Stimulated activated CD4-positive, alpha-beta T cell treated with anti-CD3 and anti-CD28 coated beads, Interleukin-15, amount 100 ng/mL, for 1 hour (primary cell): ENCODE data around the gene OPRM1.

ENCODE experiments used
- DNase-seq, 2 donors: peaks; one replicate each; pipeline ENCODE4 v3.0.0-alpha.2; 2020; ENCODE audit warnings: low read depth in 1 of 2, low spot score in 1 of 2

Gene OPRM1

DNA sequence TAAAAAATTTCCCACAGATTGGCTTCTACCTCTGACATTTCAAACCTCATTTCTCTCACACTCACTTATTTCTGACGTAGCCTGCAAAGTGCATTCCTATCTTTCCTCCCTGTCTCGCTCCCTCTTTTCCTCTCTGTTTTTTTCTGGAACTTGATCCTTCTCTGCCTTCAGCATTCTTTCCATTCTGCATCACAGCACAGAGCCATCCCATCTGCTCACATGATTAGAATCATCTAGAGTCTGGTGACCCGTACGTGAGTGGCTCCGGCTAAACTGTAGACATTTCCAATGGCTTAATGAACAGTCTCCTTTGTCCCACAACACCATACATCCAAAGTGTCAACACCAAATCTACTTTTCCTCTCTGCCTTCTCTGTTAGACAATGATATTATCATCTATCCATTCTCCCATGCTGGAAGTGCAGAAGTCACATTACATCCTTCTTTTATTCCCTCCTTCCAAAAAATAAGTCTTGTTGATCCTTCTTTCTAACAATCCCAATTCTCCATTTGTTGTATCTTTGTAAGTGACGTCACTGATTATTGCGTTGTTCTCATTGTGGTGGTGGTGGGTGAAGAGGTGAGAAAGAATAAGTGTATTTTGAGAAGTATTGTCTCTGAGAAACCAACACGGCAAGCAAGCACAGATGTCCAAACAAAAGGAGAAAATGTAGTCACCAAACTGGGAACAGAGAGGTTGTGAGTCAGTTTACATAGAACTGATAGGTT, 41.6 kb downstream of the OPRM1 start:
- no peak for DNase-seq

DNA sequence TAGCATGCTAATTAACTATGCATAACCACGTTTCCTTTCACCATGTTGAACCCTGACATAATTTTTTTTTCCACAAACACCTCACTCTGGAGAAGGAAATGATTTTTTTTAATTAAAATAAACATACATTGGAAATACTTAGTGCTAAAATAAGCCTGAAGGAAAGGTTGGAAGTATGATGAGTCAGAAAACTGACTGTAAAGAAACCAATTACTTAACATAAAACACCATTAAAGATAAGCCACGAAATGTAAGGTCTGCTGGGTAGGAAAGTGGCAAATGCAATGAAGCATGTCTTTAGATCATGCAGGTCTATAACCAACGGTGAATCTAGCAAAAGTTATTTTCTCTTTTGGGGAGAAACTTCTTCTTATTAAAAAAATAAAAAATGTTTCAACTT, 47.5 kb downstream of the OPRM1 start:
- no peak for DNase-seq

DNA sequence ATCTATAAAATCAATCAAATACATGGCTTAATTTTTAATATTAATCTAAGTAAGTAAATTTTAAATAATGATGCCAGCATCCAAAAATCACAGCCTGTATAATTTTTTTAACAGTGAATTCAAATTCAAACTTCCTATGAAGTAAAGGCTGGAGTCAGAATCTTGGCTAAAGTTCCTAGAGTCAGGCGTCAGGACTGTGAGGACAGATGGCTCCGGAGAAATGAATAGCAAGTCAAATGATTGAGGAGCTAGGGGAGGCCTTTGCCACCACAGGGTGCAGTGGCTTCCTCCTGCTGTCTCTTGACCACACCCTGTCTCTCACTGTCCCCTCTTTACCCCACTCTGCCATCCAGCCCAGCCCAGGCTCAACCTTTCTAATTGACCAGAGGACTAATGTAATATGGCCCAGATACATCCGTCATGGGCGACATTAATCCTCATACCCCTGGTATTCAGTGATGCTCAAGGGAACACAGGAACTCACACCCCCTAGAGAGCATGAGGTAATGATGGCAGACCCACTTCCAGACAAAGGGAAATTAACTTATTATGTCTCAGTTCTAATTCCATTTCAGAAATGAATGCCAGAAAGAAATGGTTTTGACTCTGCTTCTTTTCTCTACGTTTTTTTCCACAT, 53.4 kb downstream of the OPRM1 start:
- DNase-seq: no peak

DNA sequence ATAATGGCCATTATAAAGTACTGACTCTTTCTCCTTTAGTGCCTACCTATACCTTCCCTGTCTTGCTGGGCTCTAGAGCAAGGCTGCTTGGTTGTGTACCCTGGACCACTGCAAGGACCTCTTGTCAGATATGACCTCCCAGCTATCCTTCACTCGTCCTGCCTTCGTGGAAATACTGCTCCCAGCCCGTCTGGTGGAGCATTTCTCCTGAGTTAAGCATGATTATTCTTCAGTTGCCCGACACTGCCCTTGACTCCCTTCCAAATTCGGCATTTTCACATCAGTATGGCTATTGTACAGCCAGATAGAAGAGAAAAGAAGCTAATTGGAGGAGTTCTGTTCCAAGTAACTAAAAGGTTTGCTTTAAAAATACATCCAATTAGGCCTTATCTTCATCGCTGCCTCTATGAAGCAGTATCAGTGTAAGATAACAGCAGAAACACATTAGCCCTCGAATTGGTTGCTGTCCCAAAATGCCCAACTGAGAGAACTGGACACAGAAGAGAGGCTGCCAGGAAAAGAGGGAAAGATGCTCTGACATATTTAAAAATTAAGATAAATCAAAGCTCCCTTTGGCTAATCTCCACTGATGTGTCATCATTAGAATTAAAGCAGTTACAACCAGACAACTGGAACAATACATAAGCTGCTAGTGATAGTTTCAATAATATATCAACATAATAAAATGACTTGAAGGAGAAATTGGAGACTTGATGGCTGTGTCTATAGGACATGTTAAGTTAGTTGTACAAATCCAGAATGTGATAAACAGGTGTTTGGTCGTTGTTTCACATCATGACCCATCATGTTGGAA, 54.4 kb downstream of the OPRM1 start:
- DNase-seq: no peak

DNA sequence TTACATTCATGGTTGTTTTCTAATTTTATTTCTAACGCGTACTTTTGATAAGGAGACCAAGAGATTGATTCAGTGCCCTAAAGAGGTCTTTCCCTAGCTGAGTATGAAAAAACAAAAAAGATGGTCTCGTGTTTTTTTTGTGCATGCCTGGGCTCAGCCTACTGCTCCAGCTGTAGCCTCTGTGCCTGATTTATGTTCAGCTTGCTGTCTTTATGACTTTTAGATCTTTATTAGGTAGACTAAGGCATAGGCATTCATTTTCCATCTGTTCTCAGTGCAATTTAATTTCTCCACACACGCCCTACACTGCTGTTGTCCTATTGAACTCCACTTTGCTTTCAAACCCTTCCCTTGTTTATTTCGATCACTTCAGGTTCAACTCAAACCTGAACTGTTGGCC, 56.5 kb downstream of the OPRM1 start:
- no peak for DNase-seq

DNA sequence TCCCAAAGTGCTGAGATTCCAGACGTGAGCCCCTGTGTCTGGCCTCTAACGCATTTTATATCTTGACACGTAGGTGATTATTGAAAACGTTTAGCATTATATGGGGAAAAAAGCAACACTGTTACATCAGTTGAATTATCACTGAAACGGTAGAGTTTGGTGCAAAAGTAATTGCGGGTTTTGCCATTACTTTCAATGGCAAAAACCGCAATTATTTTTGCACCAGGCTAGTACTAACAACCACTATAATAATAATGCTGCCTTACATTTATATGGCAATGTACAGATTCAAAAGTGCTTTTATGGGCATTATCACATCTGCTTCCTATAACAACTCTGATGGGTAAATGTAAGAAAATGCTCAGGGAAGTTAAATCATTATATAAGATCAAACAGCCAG, 57.3 kb downstream of the OPRM1 start:
- no peak for DNase-seq

DNA sequence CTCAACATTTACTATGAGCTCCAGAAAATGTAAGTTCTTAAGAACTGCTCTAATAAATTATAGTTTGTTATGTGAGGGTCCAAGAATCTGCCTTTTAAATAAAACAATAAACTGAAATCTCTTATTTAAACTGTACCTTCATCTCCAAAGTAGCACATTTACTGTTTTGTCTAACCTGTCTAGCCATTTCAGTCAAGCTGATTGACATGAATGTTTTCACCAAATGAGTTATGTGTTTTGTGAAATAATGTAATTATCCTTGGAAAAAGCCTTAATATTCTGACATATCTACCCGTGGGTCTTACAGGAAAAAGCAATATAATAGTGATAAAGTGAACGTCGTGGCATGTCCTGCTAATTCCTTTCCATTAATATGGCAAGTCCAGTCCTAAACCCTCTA, 57.8 kb downstream of the OPRM1 start:
- no peak for DNase-seq

DNA sequence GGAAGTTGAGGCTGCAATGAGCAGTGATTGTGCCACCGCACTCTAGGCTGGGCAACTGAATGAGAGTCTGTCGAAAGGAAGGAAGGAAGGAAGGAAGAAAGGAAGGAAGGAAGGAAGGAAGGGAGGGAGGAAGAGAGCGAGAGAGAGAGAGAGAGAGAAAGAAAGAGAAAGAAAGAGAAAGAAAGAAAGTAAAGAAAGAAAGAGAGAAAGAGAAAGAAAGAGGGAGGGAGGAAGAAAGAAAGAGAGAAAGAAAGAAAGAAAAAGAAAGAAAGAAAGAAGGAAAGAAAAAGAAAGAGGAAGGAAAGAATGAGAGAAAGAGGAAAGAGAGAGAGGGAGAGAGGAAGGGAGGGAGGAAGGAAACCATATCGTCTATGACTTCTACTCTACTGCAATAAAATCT, 60.2 kb downstream of the OPRM1 start:
- no peak for DNase-seq

DNA sequence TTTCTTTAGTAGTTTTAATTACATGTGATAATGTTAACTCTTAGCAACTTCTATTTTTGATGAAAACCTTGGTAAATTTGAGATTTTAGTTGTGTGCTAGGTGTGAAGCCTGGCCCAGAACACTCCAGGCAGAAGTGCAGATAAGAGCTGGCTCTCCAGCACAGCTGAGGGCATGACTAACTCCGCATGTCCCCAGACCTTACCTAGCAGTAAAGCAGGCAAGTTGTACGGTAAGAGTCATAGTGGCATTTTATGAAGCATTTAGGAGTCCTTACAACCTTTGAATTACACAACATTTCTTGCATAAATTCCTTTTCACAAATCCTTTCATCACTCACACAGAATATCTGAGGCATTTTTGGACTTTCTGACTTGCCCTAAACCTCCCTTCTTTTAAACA, 67.2 kb downstream of the OPRM1 start:
- no peak for DNase-seq

DNA sequence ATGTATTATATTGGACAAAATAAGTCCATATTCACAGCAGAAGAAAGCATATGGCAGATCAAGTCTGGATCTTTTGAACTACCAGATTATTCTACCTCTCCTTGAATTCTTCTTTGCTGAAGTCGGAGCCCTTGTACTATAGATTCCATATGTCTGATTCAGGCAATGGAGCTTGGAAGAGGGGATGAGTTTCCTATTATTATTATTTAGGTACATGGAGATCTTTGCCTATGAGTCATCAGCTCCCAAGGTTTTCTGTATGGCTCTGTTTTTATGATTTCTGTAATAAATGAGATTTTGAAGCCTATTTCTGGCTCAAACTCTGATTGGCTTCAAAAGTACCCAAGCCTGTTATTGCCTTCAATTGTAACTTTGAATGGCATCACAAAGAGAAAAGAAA, 72.0 kb downstream of the OPRM1 start:
- DNase-seq: no peak

DNA sequence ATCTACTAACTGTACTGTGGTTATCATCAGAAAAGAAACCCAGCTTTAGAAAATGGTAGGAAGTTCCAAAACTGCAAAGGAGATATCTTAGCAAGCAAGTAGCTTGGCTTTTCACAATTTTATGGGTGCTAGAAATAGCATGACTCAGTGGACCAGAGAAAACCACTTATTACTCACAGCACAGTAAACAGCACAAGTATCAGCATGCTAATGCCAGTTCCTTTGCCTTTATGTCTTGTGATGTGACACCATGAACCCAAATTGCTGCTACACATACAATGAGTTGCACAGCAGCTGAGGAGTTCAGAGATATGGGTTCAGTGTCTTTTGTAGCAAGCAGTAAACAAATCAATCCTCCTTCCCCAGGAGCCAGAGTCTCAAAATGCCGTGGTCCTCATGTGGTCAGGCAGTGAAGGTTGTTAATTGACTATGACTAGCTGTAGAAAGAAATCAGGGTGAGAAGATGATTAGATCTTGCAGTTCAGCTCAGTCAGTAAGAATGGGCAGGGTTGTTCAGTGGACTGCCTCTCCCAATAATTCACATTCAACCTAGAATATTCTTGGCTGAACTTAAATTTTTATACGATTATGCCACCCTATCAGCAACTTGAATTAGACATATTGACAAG, 73.3 kb downstream of the OPRM1 start:
- no peak for DNase-seq

DNA sequence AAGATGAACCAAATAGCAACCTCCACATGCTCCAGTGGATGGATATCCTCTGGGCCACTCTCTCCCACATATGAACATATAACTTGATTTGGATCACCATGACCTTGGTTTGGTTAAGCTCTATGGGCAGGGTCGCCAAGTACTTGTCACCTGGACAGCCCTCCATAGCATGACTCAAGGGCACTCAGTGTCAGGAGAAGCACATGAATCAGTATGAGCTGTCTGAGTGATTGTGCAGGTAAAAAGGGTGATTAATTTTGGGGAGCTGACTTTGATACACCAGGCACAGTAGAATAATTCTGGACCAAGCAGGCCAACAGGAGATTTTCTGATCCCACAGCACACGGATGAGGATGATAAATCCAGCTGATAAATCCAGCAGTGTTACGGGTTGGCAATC, 74.4 kb downstream of the OPRM1 start:
- DNase-seq: no peak

DNA sequence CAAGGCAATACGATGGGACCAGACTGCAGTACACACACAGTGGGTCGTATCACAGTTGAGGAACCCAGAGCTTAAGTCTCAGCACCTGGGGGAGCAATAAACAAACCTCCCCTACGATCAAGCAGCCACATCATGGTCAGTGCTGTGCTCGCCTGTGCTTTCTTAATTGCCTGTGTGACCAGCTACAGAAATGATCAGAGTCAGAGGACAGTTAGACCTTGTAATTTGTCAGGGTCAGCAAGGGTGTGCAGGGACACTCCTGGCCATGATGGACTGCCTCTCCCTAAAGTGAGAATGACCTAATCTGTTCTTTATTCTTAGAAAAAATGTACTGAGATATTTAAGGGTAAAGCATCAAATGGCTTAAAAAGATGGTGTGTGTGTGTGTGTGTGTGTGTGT, 78.4 kb downstream of the OPRM1 start:
- DNase-seq: no peak

DNA sequence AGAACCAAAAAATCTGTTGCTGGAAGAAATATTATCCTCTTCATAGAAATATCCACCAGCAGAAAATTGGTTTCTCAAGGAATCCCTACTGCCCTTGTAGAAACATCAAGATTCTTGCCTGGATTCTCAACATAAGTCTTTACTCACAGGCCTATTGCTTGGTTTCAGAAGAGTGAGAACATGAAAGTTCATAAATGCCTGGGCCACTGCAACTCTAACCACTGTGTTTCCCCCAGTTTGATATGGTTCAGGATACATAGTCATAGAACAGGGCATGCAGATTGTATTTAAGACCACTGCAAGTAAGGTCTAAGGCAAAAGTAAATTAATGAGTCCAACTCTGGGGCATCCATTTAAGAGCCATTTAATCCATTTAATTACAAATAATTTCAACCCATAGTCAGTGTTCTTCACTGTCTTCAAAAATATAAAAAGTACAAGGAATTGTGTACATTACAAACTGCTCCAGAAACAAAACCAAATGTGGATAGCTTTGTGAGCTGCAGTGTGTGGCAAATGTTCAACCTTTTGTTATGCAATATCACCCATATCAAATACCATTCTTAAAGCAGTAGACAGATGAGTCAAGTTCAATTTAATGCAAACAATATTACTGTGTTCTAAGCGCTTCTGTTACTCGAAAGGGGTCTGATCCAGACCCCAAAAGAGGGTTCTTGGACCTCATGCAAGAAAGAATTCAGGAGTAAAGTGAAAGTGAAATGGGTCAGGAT, 83.3 kb downstream of the OPRM1 start:
- DNase-seq: no peak

DNA sequence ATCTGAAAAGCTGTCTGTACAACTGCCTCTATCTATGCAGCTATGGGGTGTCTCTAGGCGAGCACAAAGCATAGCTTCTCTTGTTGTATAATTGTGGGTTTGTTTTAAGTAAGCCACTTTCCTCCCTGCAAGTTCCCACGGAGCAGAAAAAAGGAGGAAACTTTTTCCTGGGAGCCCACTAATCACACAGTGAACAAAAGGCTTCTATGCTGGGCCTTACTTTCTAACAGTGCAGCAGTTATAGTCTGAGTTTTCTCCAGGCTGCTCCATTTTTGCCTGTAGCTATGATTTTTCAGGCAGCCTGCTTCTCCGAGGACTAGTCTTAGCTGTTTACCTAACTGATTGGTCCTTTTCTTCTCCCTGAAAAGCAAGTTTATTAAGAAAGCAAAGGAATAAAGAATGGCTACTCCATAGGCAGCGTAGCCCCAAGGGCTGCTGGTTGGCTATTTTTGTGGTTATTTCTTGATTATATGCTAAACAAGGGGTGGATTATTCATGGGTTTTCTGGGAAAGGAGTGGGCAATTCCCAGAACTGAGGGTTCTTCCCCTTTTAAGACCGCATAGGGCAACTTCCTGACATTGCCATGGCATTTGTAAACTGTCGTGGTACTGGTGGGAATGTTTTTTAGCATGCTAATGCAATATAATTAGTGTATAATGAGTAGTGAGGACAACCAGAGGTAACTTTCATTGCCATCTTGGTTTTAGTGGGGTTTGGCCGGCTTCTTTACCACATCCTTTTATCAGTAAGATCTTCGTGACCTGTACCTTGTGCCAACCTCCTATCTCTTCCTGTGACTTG, 84.3 kb downstream of the OPRM1 start:
- no peak for DNase-seq

DNA sequence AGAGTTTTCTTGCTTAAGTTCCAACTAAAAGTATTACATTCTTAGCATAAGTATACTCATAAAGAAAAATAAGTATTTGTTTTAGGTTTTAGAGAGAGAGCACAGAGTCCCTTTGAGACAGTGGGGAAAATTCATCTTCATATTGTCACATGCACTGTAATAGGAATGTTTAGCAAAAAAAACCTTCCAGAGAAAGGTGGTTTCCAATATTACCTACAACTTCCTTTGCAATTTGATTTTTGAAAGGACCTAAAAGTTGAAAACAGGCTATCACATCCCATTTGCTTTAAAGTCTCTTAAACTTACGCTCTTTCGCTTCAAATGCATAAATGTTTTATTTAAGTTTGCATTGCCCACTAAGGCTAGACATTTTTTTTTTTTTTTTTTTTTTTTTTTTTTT, 86.4 kb downstream of the OPRM1 start:
- no peak for DNase-seq

DNA sequence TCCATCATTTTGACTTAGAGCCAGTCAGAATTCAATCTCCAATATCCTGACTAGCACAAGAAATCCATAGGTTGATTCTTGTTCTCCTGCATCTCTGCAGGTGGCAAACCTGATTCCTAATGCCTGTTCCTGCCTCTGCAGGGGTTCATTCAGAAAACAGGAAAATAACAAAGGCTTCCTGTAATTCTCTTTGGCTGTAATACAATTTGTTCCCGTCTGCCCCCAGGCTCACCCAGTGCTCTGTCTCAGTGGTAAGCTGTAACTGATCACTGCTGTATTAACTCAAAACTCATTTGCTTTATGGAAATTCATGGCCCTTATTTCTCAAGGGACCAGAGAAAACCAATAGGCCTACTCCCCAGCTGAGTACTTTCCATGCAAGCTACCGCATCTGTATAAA, 88.6 kb downstream of the OPRM1 start:
- no peak for DNase-seq

DNA sequence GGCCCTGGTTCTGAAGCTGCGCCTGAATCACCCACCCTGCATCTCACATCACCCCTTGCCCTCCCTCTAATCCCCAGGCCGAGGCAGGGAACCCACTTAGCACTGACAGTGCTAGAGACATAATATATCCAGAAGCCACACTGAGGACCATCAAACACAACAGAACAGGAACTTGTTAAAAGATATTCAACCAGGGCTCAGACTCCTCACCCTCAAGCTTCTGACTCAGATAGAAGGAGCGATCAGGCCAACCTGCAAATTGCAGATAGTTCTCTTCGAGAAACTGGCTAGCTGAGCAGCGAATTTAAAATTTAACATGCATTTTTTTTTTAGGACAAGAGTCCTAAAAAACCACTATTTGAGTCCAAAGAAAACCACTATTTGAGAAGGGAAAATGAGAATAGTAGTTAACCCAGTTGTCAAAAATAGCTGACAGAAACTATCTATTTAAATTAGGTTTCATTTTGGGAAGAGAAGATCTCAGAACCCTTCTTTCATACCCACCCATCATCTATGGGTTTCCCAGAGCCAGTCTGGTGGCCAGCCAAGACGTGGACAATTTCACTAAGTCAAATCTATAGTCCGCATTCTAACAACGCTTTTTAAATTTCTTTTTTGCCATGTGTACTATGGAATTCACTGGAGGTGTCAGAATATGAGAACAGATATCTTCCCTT, 95.6 kb downstream of the OPRM1 start:
- no peak for DNase-seq

DNA sequence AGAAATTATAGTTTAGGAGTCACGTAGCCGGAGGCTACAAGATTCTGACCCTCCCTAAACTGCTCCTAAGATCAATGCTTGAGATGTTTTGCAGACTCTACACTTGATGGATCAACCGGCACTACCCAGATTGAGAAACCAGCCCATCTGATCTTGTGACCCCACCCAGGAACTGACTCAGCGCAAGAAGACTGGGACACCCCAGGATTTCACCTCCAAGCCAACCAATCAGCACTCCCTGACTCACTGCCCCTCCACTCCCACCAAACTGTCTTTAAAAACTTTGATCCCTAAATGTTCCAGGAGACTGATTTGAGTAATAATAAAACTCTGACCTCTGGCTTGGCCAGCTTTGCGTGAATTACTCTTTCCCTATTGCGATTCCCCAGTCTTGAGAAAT, 99.8 kb downstream of the OPRM1 start:
- DNase-seq: no peak

DNA sequence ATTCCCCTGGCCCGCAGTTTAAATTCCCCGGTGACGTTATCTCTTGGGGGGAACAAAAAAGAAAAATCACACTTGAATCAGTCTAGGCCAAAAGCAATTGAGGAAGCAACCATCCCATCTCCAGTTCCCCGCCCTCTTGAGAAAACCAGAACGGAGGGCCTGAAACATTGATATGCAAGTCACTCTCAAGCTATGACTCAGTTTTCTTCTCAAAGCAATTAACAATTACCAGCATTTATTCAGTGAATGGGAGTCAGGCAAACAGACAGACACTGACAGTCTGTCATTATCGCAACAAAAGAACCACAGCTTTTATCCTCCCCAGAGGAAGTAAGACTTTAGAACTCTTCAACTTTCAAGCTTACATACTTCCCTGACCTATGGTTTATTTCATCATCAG, 100.9 kb downstream of the OPRM1 start:
- no peak for DNase-seq
